OCI-LY1 (cell line): Measurements from ENCODE around the gene DIP2A.

Experiments used
- EZH2 ChIP-seq: fragments of 200-600 bp; sonication (generic), shearing (Covaris generic); IDR thresholded peaks from 2 replicates; pipeline ENCODE4 v1.8.0; 2017; ENCODE audit warnings: borderline replicate concordance, mixed run types, mild to moderate bottlenecking, antibody characterized with exemption, low read length, moderate library complexity, mixed read lengths
- TF ChIP-seq, protein P1 (sequence below): fragments of 200-600 bp; sonication (generic), shearing (Covaris generic); IDR thresholded peaks from 2 replicates; pipeline ENCODE4 v1.5.1; 2017; ENCODE audit warnings: mild to moderate bottlenecking, antibody characterized with exemption, low read length, moderate library complexity, mixed read lengths

DNA sequence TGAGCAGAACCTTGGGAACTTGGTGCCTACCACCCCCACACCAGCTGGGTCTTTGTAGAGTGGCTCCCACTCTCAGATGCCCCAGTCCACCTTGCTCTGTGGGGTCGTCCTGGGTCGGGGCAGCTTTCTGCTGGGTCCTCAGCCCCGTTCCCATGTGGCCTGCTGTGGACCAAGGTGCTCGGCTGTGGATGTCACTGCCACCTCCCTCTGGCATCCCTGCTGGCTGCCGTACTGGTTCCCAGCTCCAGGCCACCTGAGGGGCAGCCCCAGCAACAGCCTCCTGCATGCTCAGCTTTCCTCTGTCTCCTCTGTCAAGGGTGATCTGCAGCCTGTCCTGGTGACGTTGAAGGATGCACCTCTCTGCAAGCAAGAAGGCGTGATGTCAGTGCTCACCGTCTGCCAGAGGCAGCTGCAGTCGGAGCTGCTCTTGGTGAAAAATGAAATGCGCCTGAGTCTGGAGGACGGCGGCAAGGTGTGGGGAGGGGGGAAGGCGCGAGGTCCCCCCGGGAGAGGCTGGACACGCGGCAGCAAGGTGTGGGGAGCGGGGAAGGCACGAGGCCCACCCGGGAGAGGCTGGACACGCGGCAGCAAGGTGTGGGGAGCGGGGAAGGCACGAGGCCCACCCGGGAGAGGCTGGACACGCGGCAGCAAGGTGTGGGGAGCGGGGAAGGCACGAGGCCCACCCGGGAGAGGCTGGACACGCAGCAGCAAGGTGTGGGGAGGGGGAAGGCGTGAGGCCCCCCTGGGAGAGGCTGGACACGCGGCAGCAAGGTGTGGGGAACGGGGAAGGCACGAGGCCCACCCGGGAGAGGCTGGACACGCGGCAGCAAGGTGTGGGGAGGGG, 45.9 kb upstream of the DIP2A start:
- TF ChIP-seq, protein P1, sequence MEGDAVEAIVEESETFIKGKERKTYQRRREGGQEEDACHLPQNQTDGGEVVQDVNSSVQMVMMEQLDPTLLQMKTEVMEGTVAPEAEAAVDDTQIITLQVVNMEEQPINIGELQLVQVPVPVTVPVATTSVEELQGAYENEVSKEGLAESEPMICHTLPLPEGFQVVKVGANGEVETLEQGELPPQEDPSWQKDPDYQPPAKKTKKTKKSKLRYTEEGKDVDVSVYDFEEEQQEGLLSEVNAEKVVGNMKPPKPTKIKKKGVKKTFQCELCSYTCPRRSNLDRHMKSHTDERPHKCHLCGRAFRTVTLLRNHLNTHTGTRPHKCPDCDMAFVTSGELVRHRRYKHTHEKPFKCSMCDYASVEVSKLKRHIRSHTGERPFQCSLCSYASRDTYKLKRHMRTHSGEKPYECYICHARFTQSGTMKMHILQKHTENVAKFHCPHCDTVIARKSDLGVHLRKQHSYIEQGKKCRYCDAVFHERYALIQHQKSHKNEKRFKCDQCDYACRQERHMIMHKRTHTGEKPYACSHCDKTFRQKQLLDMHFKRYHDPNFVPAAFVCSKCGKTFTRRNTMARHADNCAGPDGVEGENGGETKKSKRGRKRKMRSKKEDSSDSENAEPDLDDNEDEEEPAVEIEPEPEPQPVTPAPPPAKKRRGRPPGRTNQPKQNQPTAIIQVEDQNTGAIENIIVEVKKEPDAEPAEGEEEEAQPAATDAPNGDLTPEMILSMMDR, result no peak
- TF ChIP-seq EZH2, result no peak
